Colonic mucosa (tissue), 4 donors: Measurements from ENCODE around the gene LAMA5. TPM values are rescaled to one million over a fixed set of nuclear protein-coding genes. Genes with fewer than 3 reads are reported as not detected.

Experiments used
- DNase-seq: peaks from one replicate; pipeline ENCODE4 v3.0.0-alpha.2; 2020
- H3K27ac ChIP-seq: fragments of 200-600 bp; one replicate; pipeline ENCODE4 v1.8.0; 2021
- H3K27me3 ChIP-seq: fragments of 200-600 bp; one replicate; pipeline ENCODE4 v1.8.0; 2021
- H3K36me3 ChIP-seq: fragments of 200-600 bp; one replicate; pipeline ENCODE4 v1.8.0; 2021
- H3K4me1 ChIP-seq: fragments of 200-600 bp; one replicate; pipeline ENCODE4 v1.8.0; 2021; ENCODE audit warnings: mild to moderate bottlenecking
- H3K4me3 ChIP-seq: fragments of 200-600 bp; one replicate; pipeline ENCODE4 v1.8.0; 2021
- H3K9ac ChIP-seq, 2 donors: one replicate each; pipeline ENCODE4 v1.7.0; 2013; ENCODE audit warnings: control low read depth in 2 of 2, low read depth in 2 of 2, low read length in 2 of 2
- H3K9me3 ChIP-seq: fragments of 200-600 bp; one replicate; pipeline ENCODE4 v1.8.0; 2021
- intact Hi-C: fragments of 100-400 bp; cut with DNase I; formaldehyde crosslinking; loops from one replicate; pipeline ENCODE4 v1.14.1; 2022
- total RNA-seq, 2 donors: library from RNA; stranded (reverse); fragmentation: NEBNext Ultra II Directional in 1 of 2; extraction: Animal tissue kit (Norgen Biotek cat#: 25700) in 1 of 2; gene quantifications; one replicate each; pipeline ENCODE4 v1.2.1, GENCODE V29; 2021
- TF ChIP-seq, protein P1 (sequence below): fragments of 200-600 bp; IDR thresholded peaks from one replicate; pipeline ENCODE4 v1.8.0; 2022; ENCODE audit warnings: antibody characterized with exemption, mild to moderate bottlenecking
- donor health status: healthy.
- donor health status: DM: no; HTN: no; CAD: no.
- donor health status: DM: no; HTN: no; CAD: no.

Gene LAMA5
- total RNA-seq, 2 donors from 2014 or later, result 32.5 to 35.5 TPM

DNA sequence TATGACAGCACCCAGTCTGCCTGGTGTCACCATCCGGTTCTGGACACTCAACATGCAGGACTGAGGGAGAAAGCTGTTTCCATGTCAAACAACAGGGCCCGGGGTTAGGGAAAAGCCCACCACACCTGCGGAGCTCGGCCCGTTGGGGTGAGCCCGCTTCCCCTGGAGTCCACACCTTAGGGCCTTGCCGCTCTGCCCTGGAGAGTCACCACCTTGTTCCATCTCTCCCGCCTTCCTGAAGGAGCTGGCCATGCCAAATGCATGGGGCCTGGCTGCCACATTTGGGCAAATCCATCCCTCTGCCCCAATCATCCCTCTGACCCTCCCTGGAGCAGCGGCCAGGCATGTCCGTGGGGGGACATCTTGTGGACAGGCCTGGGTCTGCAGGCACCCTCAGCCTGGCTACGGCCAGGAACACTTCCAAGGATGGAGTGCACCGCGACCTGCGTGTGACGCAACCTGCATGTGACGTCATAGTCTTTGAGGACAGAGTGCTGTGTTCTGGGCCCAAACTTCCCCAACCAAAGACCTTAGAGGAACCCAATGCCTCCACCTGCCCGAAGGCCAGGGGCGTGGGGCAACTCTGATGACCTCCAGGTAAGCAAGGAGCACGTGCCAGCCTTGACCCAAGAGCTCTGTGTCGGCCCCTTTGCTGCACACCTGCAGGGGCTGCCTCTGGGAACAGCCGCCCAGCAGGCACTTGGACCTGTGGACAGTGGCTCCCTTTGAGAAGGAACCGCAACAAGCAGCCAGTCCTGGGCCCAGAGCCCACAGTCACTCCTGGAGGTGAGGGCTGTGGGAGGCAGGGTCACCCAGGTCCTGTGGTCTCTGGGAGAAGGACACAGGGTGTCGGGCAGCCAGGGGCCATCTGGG is 38.2 kb upstream of the LAMA5 start:
- Histone ChIP-seq H3K27me3 (no peaks in the 10 kb centered on the region), H3K27ac (no peak overlapping the region), H3K4me3 (no peak overlapping the region), H3K9me3 (no peaks in the 10 kb centered on the region), H3K4me1 (peaks cover 19% of the 10 kb centered on the region), H3K36me3 (no peaks in the 10 kb centered on the region), H3K9ac (peak overlapping the region; percentile 56 to 95)
- TF ChIP-seq, protein P1, sequence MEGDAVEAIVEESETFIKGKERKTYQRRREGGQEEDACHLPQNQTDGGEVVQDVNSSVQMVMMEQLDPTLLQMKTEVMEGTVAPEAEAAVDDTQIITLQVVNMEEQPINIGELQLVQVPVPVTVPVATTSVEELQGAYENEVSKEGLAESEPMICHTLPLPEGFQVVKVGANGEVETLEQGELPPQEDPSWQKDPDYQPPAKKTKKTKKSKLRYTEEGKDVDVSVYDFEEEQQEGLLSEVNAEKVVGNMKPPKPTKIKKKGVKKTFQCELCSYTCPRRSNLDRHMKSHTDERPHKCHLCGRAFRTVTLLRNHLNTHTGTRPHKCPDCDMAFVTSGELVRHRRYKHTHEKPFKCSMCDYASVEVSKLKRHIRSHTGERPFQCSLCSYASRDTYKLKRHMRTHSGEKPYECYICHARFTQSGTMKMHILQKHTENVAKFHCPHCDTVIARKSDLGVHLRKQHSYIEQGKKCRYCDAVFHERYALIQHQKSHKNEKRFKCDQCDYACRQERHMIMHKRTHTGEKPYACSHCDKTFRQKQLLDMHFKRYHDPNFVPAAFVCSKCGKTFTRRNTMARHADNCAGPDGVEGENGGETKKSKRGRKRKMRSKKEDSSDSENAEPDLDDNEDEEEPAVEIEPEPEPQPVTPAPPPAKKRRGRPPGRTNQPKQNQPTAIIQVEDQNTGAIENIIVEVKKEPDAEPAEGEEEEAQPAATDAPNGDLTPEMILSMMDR, result no peak
- intact Hi-C loops, result no loop called here
- DNase-seq, result no peak

DNA sequence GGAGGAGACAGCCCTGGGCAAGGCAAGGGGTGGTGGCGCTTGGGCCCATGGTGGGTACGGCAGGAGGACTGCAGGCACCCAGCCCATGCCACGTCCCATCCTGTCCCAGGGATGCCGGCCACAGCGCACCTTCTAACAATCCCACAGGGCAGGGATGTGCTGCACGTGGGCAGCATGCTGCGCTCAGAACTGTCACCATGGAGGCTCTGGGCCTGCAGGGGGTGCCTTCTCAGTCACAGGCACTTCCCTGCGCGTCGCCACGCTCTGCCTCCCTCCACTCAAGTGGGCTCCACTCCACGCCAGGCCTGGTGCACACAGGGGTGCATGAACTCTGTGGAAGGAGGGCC is 37.6 kb upstream of the LAMA5 start:
- peaks cover 19% of the 10 kb centered on the region for H3K4me1 ChIP-seq
- H3K27ac ChIP-seq, result no peak overlapping the region
- H3K9me3 ChIP-seq, result no peaks in the 10 kb centered on the region
- TF ChIP-seq, protein P1, result no peak
- no peak overlapping the region for H3K4me3 ChIP-seq
- DNase-seq, result no peak
- intact Hi-C loops, result no loop called here
- H3K36me3 ChIP-seq, result no peaks in the 10 kb centered on the region
- no peaks in the 10 kb centered on the region for H3K27me3 ChIP-seq
- H3K9ac ChIP-seq, result no peak overlapping the region

DNA sequence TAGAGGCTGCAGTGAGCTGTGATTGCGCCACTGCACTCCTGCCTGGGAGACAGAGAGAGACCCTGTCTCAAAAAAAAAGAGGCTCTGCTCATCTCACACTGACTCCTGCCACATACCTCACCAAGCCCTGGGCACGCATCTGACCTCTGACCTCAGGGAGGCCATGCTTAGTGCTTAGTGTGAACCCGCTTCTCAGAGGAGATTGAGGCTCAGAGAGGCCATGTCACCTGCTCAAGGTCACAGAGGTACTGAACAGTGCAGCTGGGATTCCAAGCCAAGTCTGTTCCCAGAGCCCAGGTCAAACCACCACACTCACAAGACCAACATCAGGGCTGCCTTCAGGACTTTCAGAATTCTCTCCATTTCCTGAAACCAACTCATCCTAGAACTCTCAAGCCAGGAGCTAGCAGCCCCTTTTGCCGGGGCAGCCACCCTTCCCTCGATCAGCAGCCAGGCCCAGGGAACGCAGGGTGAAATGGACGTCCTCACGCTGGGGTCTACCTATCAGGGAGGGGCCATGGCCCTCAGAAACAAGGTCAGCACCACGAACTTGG is 37.1 kb upstream of the LAMA5 start:
- H3K36me3 ChIP-seq, result no peaks in the 10 kb centered on the region
- intact Hi-C loops, result no loop called here
- H3K9me3 ChIP-seq, result no peaks in the 10 kb centered on the region
- TF ChIP-seq, protein P1, result no peak
- H3K4me3 ChIP-seq, result no peak overlapping the region
- no peak overlapping the region for H3K9ac ChIP-seq
- DNase-seq, result no peak
- H3K4me1 ChIP-seq, result peaks cover 19% of the 10 kb centered on the region
- no peaks in the 10 kb centered on the region for H3K27me3 ChIP-seq
- H3K27ac ChIP-seq, result no peak overlapping the region

DNA sequence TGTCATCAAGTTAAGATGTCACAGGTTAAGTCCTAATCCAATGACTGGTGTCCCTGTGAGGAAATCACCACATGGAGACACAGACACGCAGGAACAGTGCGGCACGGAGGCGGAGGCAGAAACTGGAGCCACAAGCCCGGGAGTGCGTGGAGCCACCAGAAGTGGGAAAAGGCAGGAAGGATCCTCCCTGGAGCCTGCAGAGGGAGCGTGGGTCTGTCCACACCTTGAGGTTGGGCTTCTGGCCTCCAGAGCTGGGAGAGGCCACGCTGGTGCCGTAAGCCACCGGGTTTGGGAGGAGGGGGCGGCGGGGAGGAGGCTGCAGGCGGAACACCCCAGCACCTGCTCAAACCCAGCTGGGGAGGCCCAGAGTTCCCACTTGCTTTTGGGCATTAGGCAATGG is 36.2 kb upstream of the LAMA5 start:
- TF ChIP-seq, protein P1, result no peak
- no peak overlapping the region for H3K9ac ChIP-seq
- peaks cover 19% of the 10 kb centered on the region for H3K4me1 ChIP-seq
- H3K36me3 ChIP-seq, result no peaks in the 10 kb centered on the region
- no peak overlapping the region for H3K27ac ChIP-seq
- intact Hi-C loops, result no loop called here
- no peaks in the 10 kb centered on the region for H3K9me3 ChIP-seq
- no peak overlapping the region for H3K4me3 ChIP-seq
- no peak for DNase-seq
- H3K27me3 ChIP-seq, result no peaks in the 10 kb centered on the region

DNA sequence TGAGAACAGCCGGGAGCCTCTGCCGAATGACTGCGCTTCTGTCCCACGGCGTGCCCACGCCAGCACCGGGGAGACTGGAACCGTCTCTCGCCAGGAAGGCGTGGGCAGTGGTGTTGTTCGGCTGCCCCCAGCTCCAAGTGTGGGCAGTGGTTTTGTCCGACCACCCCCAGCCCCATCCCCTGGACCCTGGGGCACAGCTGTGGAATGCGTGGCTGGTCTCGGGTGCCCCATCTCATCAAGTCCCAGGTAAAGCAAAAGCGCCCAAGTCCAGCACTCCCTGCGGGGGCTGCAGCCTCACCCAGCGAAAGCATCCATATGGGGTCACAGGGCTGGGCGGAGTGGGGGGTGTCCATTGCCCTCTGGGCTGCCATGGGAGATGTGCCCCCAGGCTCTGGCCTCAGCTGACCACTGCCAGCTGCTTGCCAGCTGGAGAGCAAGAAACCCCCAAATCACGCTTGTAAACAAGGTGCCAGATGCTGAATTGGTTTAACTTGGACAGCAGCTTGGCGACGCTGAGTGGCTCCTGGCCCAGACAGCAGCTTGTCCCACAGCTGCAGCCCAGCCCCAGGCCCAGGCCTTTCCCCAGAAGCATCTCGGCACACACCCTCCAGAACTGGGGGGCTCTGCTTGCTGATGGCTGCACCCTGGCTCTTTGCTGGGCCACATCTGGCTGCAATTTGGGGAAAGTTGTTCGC is 35.5 kb upstream of the LAMA5 start:
- H3K4me1 ChIP-seq, result peaks cover 14% of the 10 kb centered on the region
- H3K9me3 ChIP-seq, result no peaks in the 10 kb centered on the region
- H3K9ac ChIP-seq, result no peak overlapping the region
- no peaks in the 10 kb centered on the region for H3K36me3 ChIP-seq
- intact Hi-C loops, result no loop called here
- DNase-seq, result no peak
- TF ChIP-seq, protein P1, result no peak
- H3K4me3 ChIP-seq, result no peak overlapping the region
- no peak overlapping the region for H3K27ac ChIP-seq
- H3K27me3 ChIP-seq, result no peaks in the 10 kb centered on the region
